AG10803 (cell line): ENCODE data around the gene MUC5B.

ENCODE experiments used
- DNase-seq: peaks from one replicate; pipeline ENCODE4 v3.0.0; 2010; ENCODE audit warnings: low read depth
- H3K4me3 ChIP-seq: 2 replicates; pipeline ENCODE4 v1.5.1; 2011; ENCODE audit warnings: mild to moderate bottlenecking, low read length, control low read depth
- TF ChIP-seq, protein P1 (sequence below): conservative IDR thresholded peaks from 2 replicates; pipeline ENCODE4 v1.5.1; 2011; ENCODE audit warnings: mild to moderate bottlenecking, low read length, control low read depth, inconsistent platforms

The MUC5B gene

DNA sequence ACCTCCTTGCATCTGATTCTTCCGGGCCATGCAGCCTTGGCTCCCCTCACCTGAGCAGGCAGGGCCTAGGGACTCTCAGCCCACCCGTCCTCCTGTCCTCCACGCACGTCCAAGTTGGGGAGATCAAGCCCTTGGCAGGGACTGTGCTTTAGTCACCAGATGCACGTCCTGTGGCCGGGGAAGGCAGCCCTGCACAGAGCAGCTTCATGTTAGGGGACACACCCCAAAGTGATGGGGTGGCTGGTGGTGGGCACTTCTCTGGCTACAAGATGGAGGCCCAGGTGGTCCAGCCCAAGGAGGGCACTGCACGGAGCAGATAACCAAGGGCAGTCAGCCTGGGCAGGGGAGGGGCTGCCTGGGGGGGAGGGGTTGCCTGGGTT is 1.2 kb downstream of the MUC5B start:
- DNase-seq: no peak
- TF ChIP-seq, protein P1, sequence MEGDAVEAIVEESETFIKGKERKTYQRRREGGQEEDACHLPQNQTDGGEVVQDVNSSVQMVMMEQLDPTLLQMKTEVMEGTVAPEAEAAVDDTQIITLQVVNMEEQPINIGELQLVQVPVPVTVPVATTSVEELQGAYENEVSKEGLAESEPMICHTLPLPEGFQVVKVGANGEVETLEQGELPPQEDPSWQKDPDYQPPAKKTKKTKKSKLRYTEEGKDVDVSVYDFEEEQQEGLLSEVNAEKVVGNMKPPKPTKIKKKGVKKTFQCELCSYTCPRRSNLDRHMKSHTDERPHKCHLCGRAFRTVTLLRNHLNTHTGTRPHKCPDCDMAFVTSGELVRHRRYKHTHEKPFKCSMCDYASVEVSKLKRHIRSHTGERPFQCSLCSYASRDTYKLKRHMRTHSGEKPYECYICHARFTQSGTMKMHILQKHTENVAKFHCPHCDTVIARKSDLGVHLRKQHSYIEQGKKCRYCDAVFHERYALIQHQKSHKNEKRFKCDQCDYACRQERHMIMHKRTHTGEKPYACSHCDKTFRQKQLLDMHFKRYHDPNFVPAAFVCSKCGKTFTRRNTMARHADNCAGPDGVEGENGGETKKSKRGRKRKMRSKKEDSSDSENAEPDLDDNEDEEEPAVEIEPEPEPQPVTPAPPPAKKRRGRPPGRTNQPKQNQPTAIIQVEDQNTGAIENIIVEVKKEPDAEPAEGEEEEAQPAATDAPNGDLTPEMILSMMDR: no peak
- H3K4me3 ChIP-seq: no peak overlapping the region

- DNase-seq: no peak
- TF ChIP-seq, protein P1: no peak
- no peak overlapping the region for H3K4me3 ChIP-seq
Measured at GRCh38 chr11:1224491-1225385, 1.9 kb downstream of the MUC5B start.

GRCh38 chr11:1225386-1226225 is 2.7 kb downstream of the MUC5B start:
- no peak overlapping the region for H3K4me3 ChIP-seq
- TF ChIP-seq, protein P1: no peak
- DNase-seq: no peak

DNA sequence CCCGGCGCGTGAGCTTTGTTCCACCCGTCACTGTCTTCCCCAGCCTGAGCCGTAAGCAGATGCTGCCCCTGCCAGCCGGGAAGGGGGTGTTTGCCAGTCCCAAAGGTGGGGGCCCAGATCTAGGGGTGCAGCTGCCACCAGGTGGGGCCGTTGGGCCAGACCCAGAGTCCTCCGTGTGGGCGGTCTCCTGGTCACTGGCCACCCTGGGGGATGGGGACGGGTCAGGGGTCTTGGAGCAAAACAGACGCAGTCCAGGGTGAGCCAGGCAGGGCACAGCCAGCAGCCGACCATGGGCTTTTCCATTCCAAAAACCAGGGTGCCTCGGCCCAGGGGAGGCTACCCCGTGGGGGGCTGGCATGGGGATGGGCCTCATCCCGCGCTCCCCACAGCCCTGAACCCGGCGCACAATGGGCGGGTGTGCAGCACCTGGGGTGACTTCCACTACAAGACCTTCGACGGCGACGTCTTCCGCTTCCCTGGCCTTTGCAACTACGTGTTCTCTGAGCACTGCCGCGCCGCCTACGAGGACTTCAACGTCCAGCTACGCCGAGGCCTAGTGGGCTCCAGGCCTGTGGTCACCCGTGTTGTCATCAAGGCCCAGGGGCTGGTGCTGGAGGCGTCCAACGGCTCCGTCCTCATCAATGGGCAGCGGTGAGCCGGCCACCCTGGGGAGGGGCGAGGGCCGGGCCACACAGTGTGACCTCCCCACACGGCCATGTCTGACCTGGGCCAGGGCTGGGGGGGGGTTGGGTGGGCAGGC is 3.5 kb downstream of the MUC5B start:
- H3K4me3 ChIP-seq: no peak overlapping the region
- DNase-seq: no peak
- TF ChIP-seq, protein P1: no peak

- DNase-seq: no peak
- no peak overlapping the region for H3K4me3 ChIP-seq
- TF ChIP-seq, protein P1: no peak
Measured at GRCh38 chr11:1226986-1227550, 4.2 kb downstream of the MUC5B start.

- DNase-seq: no peak
- TF ChIP-seq, protein P1: no peak
- H3K4me3 ChIP-seq: no peak overlapping the region
Measured at GRCh38 chr11:1227551-1228100, 4.8 kb downstream of the MUC5B start.
